ENCODE data around the gene TTL. TPM values are rescaled to one million over a fixed set of nuclear protein-coding genes. Genes with fewer than 3 reads are reported as not detected.

Gene TTL
- total RNA-seq, 1 donor from 2014 or later: 5.8 TPM

GRCh38 chr2:112582314-112582746 lies 100.4 kb downstream of the TTL start:
- DNase-seq (ENCODE audit: low read depth in 2 of 2): peak; percentile 68 to 76

- DNase-seq (ENCODE audit: low read depth in 2 of 2): peak; percentile 22 to 43
Observed at GRCh38 chr2:112583497-112584133, 101.7 kb downstream of the TTL start.

- DNase-seq (ENCODE audit: low read depth in 2 of 2): peak; percentile 97 to 98
Observed at GRCh38 chr2:112584134-112584890, 102.4 kb downstream of the TTL start, which contains the start of gene CHCHD5. TSS of gene CHCHD5 (plus strand) at chr2:112584609. CDS start at chr2:112584648, 39 bp downstream.

- no peak for DNase-seq (ENCODE audit: low read depth in 2 of 2)
Observed at GRCh38 chr2:112584891-112585250, 102.9 kb downstream of the TTL start.

GRCh38 chr2:112585400-112585799 lies 103.4 kb downstream of the TTL start:
- DNase-seq (ENCODE audit: low read depth in 2 of 2): no peak

- no peak for DNase-seq (ENCODE audit: low read depth in 2 of 2)
Observed at GRCh38 chr2:112585873-112586464, 104.0 kb downstream of the TTL start.

GRCh38 chr2:112588611-112589045 lies 106.7 kb downstream of the TTL start:
- DNase-seq (ENCODE audit: low read depth in 2 of 2): peak; percentile 58 to 70

Other genes with a start within 250 kb of the TTL start
- gene ZC3H8, start 227.1 kb upstream of the TTL start, total RNA-seq: 2.4 and 4.2 TPM in 2 replicates
- 1.2 and 1.5 TPM in 2 replicates for gene ZC3H6, start 206.6 kb upstream of the TTL start, total RNA-seq
- 2.4 and 7.1 TPM in 2 replicates for gene RGPD8, start 48.5 kb upstream of the TTL start, total RNA-seq
- gene POLR1B, start 60.3 kb downstream of the TTL start, total RNA-seq: 12.0 and 16.3 TPM in 2 replicates
- gene CHCHD5, start 102.5 kb downstream of the TTL start, total RNA-seq: 5.7 and 8.3 TPM in 2 replicates
- gene SLC20A1, start 163.8 kb downstream of the TTL start, total RNA-seq: 12.9 and 20.0 TPM in 2 replicates
- gene NT5DC4, start 238.9 kb downstream of the TTL start, total RNA-seq: not detected in 2 replicates

Measured in lung microvascular endothelial cell (primary cell).